ENCODE results near the gene NOL3. TPM values are rescaled to one million over a fixed set of nuclear protein-coding genes. Genes with fewer than 3 reads are reported as not detected.

NOL3 gene
- total and polyA plus RNA-seq, 9 of the 15 experiments (the other 6 are each of a cell fraction or from before 2014, with no cell fraction given): 0.45 to 14.0 (median 5.4) TPM

DNA sequence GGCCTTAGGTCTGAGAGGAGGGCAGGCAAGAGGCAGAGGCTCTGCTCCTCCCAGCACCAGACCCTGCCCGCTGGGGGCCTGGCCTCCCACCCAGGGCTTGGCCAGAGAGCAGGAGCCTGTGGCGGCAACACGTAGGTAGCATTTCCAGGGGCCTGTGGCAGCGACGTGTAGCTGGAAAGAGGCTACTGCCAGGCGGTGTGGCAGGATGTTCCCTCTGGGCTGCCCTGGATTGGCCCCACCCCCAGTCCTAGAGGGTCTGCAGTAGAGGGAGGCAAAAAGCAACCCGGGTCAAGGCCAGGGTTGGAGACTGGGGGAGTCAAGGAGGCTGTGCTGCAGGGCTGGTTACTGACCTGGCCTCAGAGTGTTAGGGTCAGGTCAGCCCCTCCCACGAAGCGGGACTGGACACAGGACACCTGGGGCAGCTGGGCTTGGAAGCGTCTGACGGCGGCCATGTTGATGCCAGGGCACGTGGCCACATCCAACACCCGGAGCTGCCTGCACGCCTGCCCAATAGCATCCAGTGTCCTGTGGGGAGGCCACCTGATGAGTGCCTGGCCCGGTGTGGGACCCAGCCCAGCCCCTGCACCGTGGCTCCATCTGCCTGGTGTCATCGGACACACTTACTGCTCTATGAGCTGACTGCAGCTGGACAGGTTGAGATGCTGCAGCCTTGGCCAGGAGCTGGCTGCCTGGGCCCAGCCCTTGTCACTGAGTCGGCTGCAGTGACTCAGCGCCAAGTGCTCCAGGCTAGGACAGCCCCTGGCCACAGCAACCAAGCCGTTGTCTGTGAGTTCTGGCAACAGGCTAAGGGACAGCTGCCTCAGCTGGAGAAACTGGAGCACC is 37.1 kb downstream of the NOL3 start:
- in situ Hi-C loops (cut with MboI): no loop called here
- TF ChIP-seq CHD4 (IDR thresholded peaks at IDR 0.05; ENCODE audit: insufficient read depth, insufficient replicate concordance, low read depth, low read length, poor library complexity, severe bottlenecking) (no peak), MAFG (tag; conservative IDR thresholded peaks at IDR 0.05) (peak; percentile 39), PRPF4 (IDR thresholded peaks at IDR 0.05; ENCODE audit: insufficient read depth, low read depth, low read length, poor library complexity, severe bottlenecking) (no peak), ZNF121 (CRISPR knock-in tag; conservative IDR thresholded peaks at IDR 0.05) (peak; percentile 93), IFI16 (CRISPR knock-in tag; IDR thresholded peaks at IDR 0.05) (no peak), KAT7 (CRISPR knock-in tag; IDR thresholded peaks at IDR 0.05; ENCODE audit: borderline replicate concordance) (no peak)
- TF ChIP-seq, protein P1, sequence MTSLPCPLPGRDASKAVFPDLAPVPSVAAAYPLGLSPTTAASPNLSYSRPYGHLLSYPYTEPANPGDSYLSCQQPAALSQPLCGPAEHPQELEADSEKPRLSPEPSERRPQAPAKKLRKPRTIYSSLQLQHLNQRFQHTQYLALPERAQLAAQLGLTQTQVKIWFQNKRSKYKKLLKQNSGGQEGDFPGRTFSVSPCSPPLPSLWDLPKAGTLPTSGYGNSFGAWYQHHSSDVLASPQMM (CRISPR knock-in tag; IDR thresholded peaks at IDR 0.05): no peak
- TF ChIP-seq, protein P2, sequence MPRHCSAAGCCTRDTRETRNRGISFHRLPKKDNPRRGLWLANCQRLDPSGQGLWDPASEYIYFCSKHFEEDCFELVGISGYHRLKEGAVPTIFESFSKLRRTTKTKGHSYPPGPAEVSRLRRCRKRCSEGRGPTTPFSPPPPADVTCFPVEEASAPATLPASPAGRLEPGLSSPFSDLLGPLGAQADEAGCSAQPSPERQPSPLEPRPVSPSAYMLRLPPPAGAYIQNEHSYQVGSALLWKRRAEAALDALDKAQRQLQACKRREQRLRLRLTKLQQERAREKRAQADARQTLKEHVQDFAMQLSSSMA (CRISPR knock-in tag; IDR thresholded peaks at IDR 0.05): no peak
- TF ChIP-seq, protein P3, sequence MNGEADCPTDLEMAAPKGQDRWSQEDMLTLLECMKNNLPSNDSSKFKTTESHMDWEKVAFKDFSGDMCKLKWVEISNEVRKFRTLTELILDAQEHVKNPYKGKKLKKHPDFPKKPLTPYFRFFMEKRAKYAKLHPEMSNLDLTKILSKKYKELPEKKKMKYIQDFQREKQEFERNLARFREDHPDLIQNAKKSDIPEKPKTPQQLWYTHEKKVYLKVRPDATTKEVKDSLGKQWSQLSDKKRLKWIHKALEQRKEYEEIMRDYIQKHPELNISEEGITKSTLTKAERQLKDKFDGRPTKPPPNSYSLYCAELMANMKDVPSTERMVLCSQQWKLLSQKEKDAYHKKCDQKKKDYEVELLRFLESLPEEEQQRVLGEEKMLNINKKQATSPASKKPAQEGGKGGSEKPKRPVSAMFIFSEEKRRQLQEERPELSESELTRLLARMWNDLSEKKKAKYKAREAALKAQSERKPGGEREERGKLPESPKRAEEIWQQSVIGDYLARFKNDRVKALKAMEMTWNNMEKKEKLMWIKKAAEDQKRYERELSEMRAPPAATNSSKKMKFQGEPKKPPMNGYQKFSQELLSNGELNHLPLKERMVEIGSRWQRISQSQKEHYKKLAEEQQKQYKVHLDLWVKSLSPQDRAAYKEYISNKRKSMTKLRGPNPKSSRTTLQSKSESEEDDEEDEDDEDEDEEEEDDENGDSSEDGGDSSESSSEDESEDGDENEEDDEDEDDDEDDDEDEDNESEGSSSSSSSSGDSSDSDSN (IDR thresholded peaks at IDR 0.05; ENCODE audit: borderline replicate concordance in 1 of 2, low read depth in 2 of 2, low read length in 2 of 2): no peak
- TF ChIP-seq, protein P4, sequence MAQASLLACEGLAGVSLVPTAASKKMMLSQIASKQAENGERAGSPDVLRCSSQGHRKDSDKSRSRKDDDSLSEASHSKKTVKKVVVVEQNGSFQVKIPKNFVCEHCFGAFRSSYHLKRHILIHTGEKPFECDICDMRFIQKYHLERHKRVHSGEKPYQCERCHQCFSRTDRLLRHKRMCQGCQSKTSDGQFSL (CRISPR knock-in tag; IDR thresholded peaks at IDR 0.05): peak; percentile 16; the same call in 1 of the 2 replicates
- TF ChIP-seq, protein P4 (tag; IDR thresholded peaks at IDR 0.05): no peak

More for the DNA sequence above, 37.1 kb downstream of the NOL3 start:
- H4K20me1 ChIP-seq (replicated peaks; ENCODE audit: control insufficient read depth, insufficient read depth, low read length): no peaks in the 10 kb centered on the region; the same call in 1 of the 2 replicates
- FAIRE-seq: peak; percentile 65
- H3K79me2 ChIP-seq (ENCODE audit: control insufficient read depth, insufficient read depth, low read length): no peaks in the 10 kb centered on the region
- CTCF ChIA-PET (ENCODE audit: low intra/inter-chr PET ratio): no interaction called here
- peak; percentile 71 for ATAC-seq
- H3K36me3 ChIP-seq (ENCODE audit: control insufficient read depth, insufficient read depth, low read length): peaks cover 25% of the 10 kb centered on the region; the same call in 2 of the 3 replicates
- peak in 3 of 4 experiments; percentile 45 to 57 (median 48) for DNase-seq (ENCODE audit: extremely low read depth in 1 of 4, low spot score in 3 of 4)
- H3K9me1 ChIP-seq (ENCODE audit: control insufficient read depth, insufficient read depth, low read length): peaks cover 3% of the 10 kb centered on the region
- H3K9me3 ChIP-seq (replicated peaks; ENCODE audit: control insufficient read depth, insufficient read depth, low read depth, low read length): no peaks in the 10 kb centered on the region
- no peak overlapping the region for H3K4me2 ChIP-seq (ENCODE audit: insufficient read depth, low read length)
- no peaks in the 10 kb centered on the region for H3K27me3 ChIP-seq (ENCODE audit: control insufficient read depth in 2 of 2, insufficient read depth in 2 of 2, low read length in 2 of 2)
- intact Hi-C loops (cut with micrococcal nuclease): no loop called here
- POLR2A ChIA-PET: interaction anchor here (0.6 to 3.8 kb wide), 8 partner anchors 10 to 269 kb away, joined by 3 to 21 read pairs (median 5); partner anchors contain the start of genes E2F4 and TMEM208
- H3K27ac ChIP-seq (ENCODE audit: extremely low read depth, low read depth, low read length): no peak overlapping the region
- peaks cover 10 to 50% of the 10 kb centered on the region in 2 experiments; a peak in 4 of 5 replicates for H3K4me1 ChIP-seq (replicated peaks in 1 of 2; ENCODE audit: control insufficient read depth in 2 of 2, insufficient read depth in 2 of 2, low read length in 2 of 2)
- H3K9ac ChIP-seq (ENCODE audit: insufficient read depth in 1 of 2, low read depth in 2 of 2, low read length in 2 of 2): peak overlapping the region in 1 of 2 experiments; percentile 80; a peak in 3 of 4 replicates
- no peak overlapping the region for H3K4me3 ChIP-seq
- H2AFZ ChIP-seq (ENCODE audit: low read depth, low read length): no peak overlapping the region
- WGBS (ENCODE audit: insufficient coverage, low coverage, missing lambda C conversion rate): 53% methylated on average over 20 of the region's 21 CpGs
- BruUV-seq (replicated peaks): no TSS peak
